ENCODE data around the gene MXD4. TPM values are rescaled to one million over a fixed set of nuclear protein-coding genes. Genes with fewer than 3 reads are reported as not detected.
A peak's percentile ranks its signal among the peaks of the same experiment; 100 is the strongest.

MXD4 gene
- total RNA-seq, 2 donors from 2014 or later: 33.4 to 34.9 TPM

GRCh38 chr4:2265113-2266110, 3.5 kb upstream of the MXD4 start:
- no peaks in the 10 kb centered on the region for H3K36me3 ChIP-seq
- no peaks in the 10 kb centered on the region for H3K27me3 ChIP-seq
- H3K9me3 ChIP-seq: no peaks in the 10 kb centered on the region
- peak overlapping the region; percentile 44 to 69 for H3K27ac ChIP-seq
- TF ChIP-seq CTCF (IDR thresholded peaks at IDR 0.05): no peak
- no peak overlapping the region for H3K4me3 ChIP-seq
- H3K4me1 ChIP-seq: peaks cover 0 to 59% of the 10 kb centered on the region in 2 donors
- no peak for DNase-seq (ENCODE audit: low spot score)

DNA sequence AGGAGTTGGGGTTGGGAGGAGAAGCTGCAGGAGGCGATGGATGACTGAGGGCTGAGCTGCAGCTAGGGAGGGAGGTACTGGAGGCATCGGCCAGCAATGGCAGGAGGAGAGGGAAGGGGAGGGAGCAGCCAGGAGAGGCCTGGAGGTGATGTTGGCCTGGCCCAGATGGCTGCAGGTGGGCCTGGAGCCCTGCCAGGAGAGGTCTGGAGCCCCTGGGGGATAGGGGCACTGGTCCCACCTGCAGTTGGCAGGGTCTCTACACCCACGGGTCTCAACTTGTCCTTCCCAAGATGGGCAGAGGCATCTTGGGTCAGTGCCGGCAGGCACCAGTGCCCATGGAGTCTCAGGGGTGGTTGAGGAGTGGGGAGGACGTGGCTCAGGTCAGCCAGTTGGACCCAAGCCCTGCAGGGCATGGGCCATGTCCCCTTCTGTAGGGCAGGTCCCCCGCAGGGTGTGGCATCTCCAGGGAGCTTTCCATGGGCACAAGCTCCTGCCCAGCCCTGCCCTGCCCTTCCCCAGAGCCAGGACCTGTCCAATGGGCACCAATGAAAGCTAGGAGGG, 2.7 kb upstream of the MXD4 start:
- no peak overlapping the region for H3K4me3 ChIP-seq
- peaks cover 0 to 61% of the 10 kb centered on the region in 2 donors for H3K4me1 ChIP-seq
- no peaks in the 10 kb centered on the region for H3K9me3 ChIP-seq
- DNase-seq (ENCODE audit: low spot score): no peak
- no peaks in the 10 kb centered on the region for H3K36me3 ChIP-seq
- H3K27ac ChIP-seq: no peak overlapping the region
- no peaks in the 10 kb centered on the region for H3K27me3 ChIP-seq
- TF ChIP-seq CTCF (IDR thresholded peaks at IDR 0.05): no peak

GRCh38 chr4:2263926-2264321, 2.0 kb upstream of the MXD4 start:
- no peak for DNase-seq (ENCODE audit: low spot score)

GRCh38 chr4:2262944-2263250, 988 bp upstream of the MXD4 start:
- Histone ChIP-seq H3K27me3 (no peaks in the 10 kb centered on the region), H3K4me1 (peaks cover 0 to 66% of the 10 kb centered on the region in 2 donors), H3K9me3 (no peaks in the 10 kb centered on the region), H3K27ac (peak overlapping the region; percentile 95 to 98), H3K4me3 (peak overlapping the region; percentile 57 to 68), H3K36me3 (no peaks in the 10 kb centered on the region)
- DNase-seq (ENCODE audit: low spot score): no peak
- TF ChIP-seq CTCF (IDR thresholded peaks at IDR 0.05): no peak

More at GRCh38 chr4:2263926-2264321, 2.0 kb upstream of the MXD4 start:
- no peak for TF ChIP-seq CTCF (IDR thresholded peaks at IDR 0.05)
- Histone ChIP-seq H3K36me3 (no peaks in the 10 kb centered on the region), H3K4me1 (peaks cover 0 to 62% of the 10 kb centered on the region in 2 donors), H3K4me3 (no peak overlapping the region), H3K9me3 (no peaks in the 10 kb centered on the region), H3K27me3 (no peaks in the 10 kb centered on the region), H3K27ac (no peak overlapping the region)

DNA sequence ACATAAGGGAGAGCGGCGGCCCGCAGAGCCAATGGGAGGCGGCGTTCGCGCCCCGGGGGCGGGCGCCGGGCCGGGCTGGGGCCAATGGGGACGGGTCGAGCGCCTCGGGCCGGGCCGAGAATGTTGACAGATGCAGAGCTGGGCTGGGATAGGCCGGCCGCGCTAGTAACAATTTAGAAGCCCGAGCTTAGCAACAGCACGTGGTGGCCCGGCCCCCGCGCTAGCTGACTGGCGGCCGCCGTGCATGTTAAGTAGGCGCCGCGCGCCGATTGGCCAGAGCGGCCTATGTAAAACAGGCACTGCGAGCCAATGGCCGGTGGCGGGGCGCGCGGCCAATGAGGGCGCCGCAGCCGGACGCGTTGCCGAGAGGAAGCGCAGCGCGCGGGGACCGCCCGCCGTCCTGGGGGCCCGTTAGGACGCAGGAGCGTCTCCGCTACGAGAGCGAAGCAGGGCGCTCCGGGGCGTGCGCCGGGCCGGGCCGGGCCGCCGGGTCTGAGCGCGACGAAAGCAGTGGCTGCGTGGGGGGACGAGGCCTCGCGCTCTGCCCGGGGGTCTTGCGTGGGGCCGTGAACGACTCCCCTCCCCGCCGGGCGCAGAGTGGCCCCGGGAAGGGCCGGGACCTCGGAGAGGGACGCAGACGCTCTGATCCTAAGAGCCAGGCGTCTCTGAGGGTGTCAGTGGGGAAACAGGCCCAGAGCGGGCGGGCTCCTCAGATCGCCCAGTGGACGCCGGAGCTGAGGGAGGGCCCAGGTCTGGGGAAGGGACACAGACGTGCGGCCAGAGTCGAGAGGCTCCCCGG, 435 bp upstream of the MXD4 start:
- Histone ChIP-seq H3K36me3 (no peaks in the 10 kb centered on the region), H3K4me1 (peaks cover 0 to 71% of the 10 kb centered on the region in 2 donors), H3K27me3 (no peaks in the 10 kb centered on the region), H3K4me3 (peak overlapping the region; percentile 57 to 81), H3K27ac (peak overlapping the region; percentile 95 to 98), H3K9me3 (no peaks in the 10 kb centered on the region)
- TF ChIP-seq CTCF (IDR thresholded peaks at IDR 0.05): no peak
- peak; percentile 100 for DNase-seq (ENCODE audit: low spot score)

All from right atrium auricular region (tissue), 2 donors.